HG03039 (cell line): ENCODE measurements around the gene ABCG1.

Experiments
- ATAC-seq: cut with Tn5 transposase; IDR thresholded peaks from one replicate; pipeline ENCODE4 v1.9.1; 2021; ENCODE audit warnings: mild to moderate bottlenecking, moderate library complexity; ENCODE audit not compliant: unreplicated experiment

The ABCG1 gene

GRCh38 chr21:42302076-42302650 is 83.2 kb downstream of the ABCG1 start:
- no peak for ATAC-seq

- ATAC-seq, result no peak
Measured at GRCh38 chr21:42302794-42303193, 83.9 kb downstream of the ABCG1 start.

GRCh38 chr21:42303443-42303842 is 84.5 kb downstream of the ABCG1 start:
- no peak for ATAC-seq

GRCh38 chr21:42304556-42305454 is 85.9 kb downstream of the ABCG1 start:
- no peak for ATAC-seq

- no peak for ATAC-seq
Measured at GRCh38 chr21:42305707-42306147, 86.8 kb downstream of the ABCG1 start.

GRCh38 chr21:42306366-42307035 is 87.6 kb downstream of the ABCG1 start:
- ATAC-seq, result no peak

- ATAC-seq, result no peak
Measured at GRCh38 chr21:42307106-42307505, 88.2 kb downstream of the ABCG1 start.

GRCh38 chr21:42308161-42308913 is 89.4 kb downstream of the ABCG1 start:
- no peak for ATAC-seq

- ATAC-seq, result no peak
Measured at GRCh38 chr21:42308914-42309752, 90.2 kb downstream of the ABCG1 start.

GRCh38 chr21:42309753-42310213 is 90.8 kb downstream of the ABCG1 start:
- no peak for ATAC-seq

- no peak for ATAC-seq
Measured at GRCh38 chr21:42310411-42311001, 91.6 kb downstream of the ABCG1 start.

GRCh38 chr21:42311160-42311559 is 92.2 kb downstream of the ABCG1 start:
- ATAC-seq, result no peak

- ATAC-seq, result no peak
Measured at GRCh38 chr21:42311816-42312625, 93.1 kb downstream of the ABCG1 start.

GRCh38 chr21:42312626-42313104 is 93.7 kb downstream of the ABCG1 start:
- ATAC-seq, result no peak

- ATAC-seq, result no peak
Measured at GRCh38 chr21:42313501-42313969, 94.6 kb downstream of the ABCG1 start.

- ATAC-seq, result no peak
Measured at GRCh38 chr21:42314616-42315295, 95.8 kb downstream of the ABCG1 start.

GRCh38 chr21:42315296-42315891 is 96.5 kb downstream of the ABCG1 start, which contains the start of gene TFF3:
Gene TFF3 (minus strand): TSS chr21:42315409. CDS start chr21:42315374, 35 bp downstream.
- no peak for ATAC-seq
